Caco-2 (cell line): ENCODE measurements around the gene CLPSL1. TPM values are rescaled to one million over a fixed set of nuclear protein-coding genes. Genes with fewer than 3 reads are reported as not detected.

ENCODE experiments used
- BruUV-seq: library from RNA; stranded (reverse); fragments of 400-500 nt; replicated peaks from 2 replicates; lab custom pipeline; 2021; lab: Mats Ljungman, UMichigan
- CTCF ChIA-PET: fragments of 300-600 bp; sonication (Branson Sonifier 250); formaldehyde crosslinking; loops from one replicate; lab custom pipeline; 2022; ENCODE audit warnings: antibody characterized with exemption; lab: Charles Lee
- POLR2A ChIA-PET: fragments of 300-600 bp; sonication (Branson Sonifier 250); formaldehyde crosslinking; loops from one replicate; lab custom pipeline; 2022; ENCODE audit warnings: antibody characterized with exemption; lab: Charles Lee
- DNase-seq, 2 experiments: peaks; one replicate each; pipeline versions ENCODE4 v3.0.0 to v3.0.0-alpha.2; 2020 to 2022
- H3K27me3 ChIP-seq: replicated peaks from 2 replicates; pipeline ENCODE4 v1.6.0; 2011; ENCODE audit warnings: low read length; ENCODE audit not compliant: control insufficient read depth, insufficient read depth
- H3K36me3 ChIP-seq: 2 replicates; pipeline ENCODE4 v1.5.1; 2011; ENCODE audit warnings: low read length; ENCODE audit not compliant: control insufficient read depth, insufficient read depth
- H3K4me1 ChIP-seq: fragments of 250-450 bp; sonication (Bioruptor Pico); 2 replicates; pipeline ENCODE4 v1.5.1; 2020; ENCODE audit warnings: mild to moderate bottlenecking
- H3K4me3 ChIP-seq: 2 replicates; pipeline ENCODE4 v1.5.1; 2011; ENCODE audit warnings: low read depth, mild to moderate bottlenecking, control low read depth, low read length
- H3K9me3 ChIP-seq: fragments of 250-450 bp; sonication (Bioruptor Pico); 2 replicates; pipeline ENCODE4 v1.5.1; 2020; ENCODE audit warnings: mild to moderate bottlenecking, moderate library complexity
- H3K27ac Mint-ChIP-seq: one replicate; pipeline ENCODE4 v1.8.0; 2022; ENCODE audit warnings: mixed read lengths; ENCODE audit not compliant: unreplicated experiment
- H3K27me3 Mint-ChIP-seq: one replicate; pipeline ENCODE4 v1.8.0; 2022; ENCODE audit warnings: mixed read lengths; ENCODE audit not compliant: insufficient read depth, unreplicated experiment
- H3K36me3 Mint-ChIP-seq: one replicate; pipeline ENCODE4 v1.8.0; 2022; ENCODE audit warnings: mild to moderate bottlenecking, mixed read lengths; ENCODE audit not compliant: insufficient read depth, unreplicated experiment
- H3K4me1 Mint-ChIP-seq: one replicate; pipeline ENCODE4 v1.8.0; 2022; ENCODE audit warnings: low read depth, mixed read lengths; ENCODE audit not compliant: unreplicated experiment
- H3K4me3 Mint-ChIP-seq: one replicate; pipeline ENCODE4 v1.8.0; 2022; ENCODE audit warnings: mild to moderate bottlenecking, moderate library complexity, mixed read lengths; ENCODE audit not compliant: unreplicated experiment
- H3K9me3 Mint-ChIP-seq: one replicate; pipeline ENCODE4 v1.8.0; 2022; ENCODE audit warnings: mixed read lengths; ENCODE audit not compliant: unreplicated experiment
- intact Hi-C: fragments of 100-400 bp; cut with micrococcal nuclease; formaldehyde crosslinking; loops from one replicate; pipeline ENCODE4 v1.10.0; 2022; ENCODE audit not compliant: unreplicated experiment
- total RNA-seq: library from RNA; stranded (reverse); gene quantifications from 2 replicates; pipeline ENCODE4 v1.2.3, GENCODE V29; 2022
- TF ChIP-seq, protein P1 (sequence below), 2 experiments: fragments of 200-600 bp in 1 of 2; IDR thresholded peaks; 1 replicate in 1 of 2; 2 replicates in 1 of 2; pipeline versions ENCODE4 v1.5.1 to v1.8.0; 2011 to 2022; ENCODE audit warnings: antibody characterized with exemption in 1 of 2, control low read depth in 1 of 2, inconsistent platforms in 1 of 2, low read depth in 1 of 2, low read length in 1 of 2, mild to moderate bottlenecking in 1 of 2, moderate library complexity in 1 of 2; ENCODE audit not compliant: insufficient read depth in 1 of 2, severe bottlenecking in 1 of 2, unreplicated experiment in 1 of 2

Gene CLPSL1
- total RNA-seq, 1 experiment from 2014 or later: not detected

DNA sequence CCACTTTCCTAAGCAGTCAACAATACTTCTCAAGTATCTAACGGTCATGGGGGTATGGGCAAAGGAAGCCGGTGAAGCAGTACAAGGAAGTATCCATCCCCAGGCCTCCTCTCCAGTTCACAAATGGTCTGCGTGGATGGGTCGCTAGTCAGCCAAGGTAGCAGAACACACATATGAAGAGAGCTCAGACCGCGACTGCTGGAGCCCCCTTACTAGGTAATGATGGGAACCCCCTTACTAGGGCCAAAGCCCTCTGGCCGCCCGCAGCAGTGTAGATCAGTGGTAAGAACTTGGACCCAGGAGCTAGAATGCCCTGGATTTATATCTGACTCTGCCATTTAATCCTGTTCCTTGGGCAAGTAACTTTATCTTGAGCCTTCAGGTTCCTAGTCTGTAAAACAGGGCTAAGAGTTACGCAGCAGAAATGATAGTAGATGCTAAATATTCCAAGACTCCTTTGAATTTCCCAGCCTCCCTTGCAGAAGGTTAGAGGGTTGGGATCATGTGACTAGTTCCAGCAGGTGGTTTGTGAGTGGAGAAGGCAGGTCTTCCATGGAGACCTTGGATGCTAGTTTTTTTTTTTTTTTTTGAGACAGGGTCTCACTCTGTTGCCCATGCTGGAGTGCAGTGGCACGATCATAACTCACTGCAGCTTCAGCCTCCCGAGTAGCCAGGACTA is 6.6 kb upstream of the CLPSL1 start:
- CTCF ChIA-PET: no interaction called here
- no peak overlapping the region for H3K4me3 ChIP-seq
- Mint-ChIP-seq H3K9me3 (no peaks in the 10 kb centered on the region), H3K27ac (no peak overlapping the region), H3K4me3 (no peak overlapping the region), H3K4me1 (no peaks in the 10 kb centered on the region), H3K36me3 (no peaks in the 10 kb centered on the region), H3K27me3 (no peaks in the 10 kb centered on the region)
- TF ChIP-seq, protein P1, sequence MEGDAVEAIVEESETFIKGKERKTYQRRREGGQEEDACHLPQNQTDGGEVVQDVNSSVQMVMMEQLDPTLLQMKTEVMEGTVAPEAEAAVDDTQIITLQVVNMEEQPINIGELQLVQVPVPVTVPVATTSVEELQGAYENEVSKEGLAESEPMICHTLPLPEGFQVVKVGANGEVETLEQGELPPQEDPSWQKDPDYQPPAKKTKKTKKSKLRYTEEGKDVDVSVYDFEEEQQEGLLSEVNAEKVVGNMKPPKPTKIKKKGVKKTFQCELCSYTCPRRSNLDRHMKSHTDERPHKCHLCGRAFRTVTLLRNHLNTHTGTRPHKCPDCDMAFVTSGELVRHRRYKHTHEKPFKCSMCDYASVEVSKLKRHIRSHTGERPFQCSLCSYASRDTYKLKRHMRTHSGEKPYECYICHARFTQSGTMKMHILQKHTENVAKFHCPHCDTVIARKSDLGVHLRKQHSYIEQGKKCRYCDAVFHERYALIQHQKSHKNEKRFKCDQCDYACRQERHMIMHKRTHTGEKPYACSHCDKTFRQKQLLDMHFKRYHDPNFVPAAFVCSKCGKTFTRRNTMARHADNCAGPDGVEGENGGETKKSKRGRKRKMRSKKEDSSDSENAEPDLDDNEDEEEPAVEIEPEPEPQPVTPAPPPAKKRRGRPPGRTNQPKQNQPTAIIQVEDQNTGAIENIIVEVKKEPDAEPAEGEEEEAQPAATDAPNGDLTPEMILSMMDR (IDR thresholded peaks at IDR 0.05; ENCODE audit: insufficient read depth in 1 of 2, low read depth in 1 of 2, low read length in 1 of 2, severe bottlenecking in 1 of 2, unreplicated experiment in 1 of 2): no peak
- POLR2A ChIA-PET: no interaction called here
- DNase-seq: no peak
- no TSS peak for BruUV-seq
- H3K9me3 ChIP-seq: no peaks in the 10 kb centered on the region
- peaks cover 1% of the 10 kb centered on the region; the same call in 1 of the 2 replicates for H3K4me1 ChIP-seq
- intact Hi-C loops: no loop called here
- H3K36me3 ChIP-seq: no peaks in the 10 kb centered on the region
- no peaks in the 10 kb centered on the region for H3K27me3 ChIP-seq

DNA sequence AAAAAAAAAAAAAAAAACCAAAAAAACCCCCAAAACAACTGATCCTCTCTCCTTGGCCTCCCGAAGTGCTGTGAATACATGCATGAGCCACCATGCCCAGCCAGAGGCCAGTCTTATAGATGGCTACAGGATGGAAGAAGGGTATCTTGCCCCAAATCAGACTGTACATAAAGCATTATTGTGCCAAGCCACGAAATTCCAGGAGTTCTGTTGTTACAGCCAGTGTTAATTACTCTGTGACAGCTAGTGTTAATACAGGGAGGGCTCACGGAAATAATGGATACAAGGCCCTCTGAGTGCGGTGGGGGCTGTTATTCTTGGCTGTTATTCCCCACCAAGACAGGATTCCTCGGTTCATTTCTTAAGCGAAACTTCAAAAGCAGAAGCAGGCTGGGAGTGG is 5.8 kb upstream of the CLPSL1 start:
- TF ChIP-seq, protein P1 (IDR thresholded peaks at IDR 0.05; ENCODE audit: insufficient read depth in 1 of 2, low read depth in 1 of 2, low read length in 1 of 2, severe bottlenecking in 1 of 2, unreplicated experiment in 1 of 2): no peak
- H3K9me3 Mint-ChIP-seq: no peaks in the 10 kb centered on the region
- no TSS peak for BruUV-seq

GRCh38 chr6:35776364-35777215 is 4.2 kb upstream of the CLPSL1 start, which contains the start of gene CLPSL2:
CLPSL2 (plus strand) TSS chr6:35776598; CDS start chr6:35776619, 21 bp downstream.
- POLR2A ChIA-PET: no interaction called here
- peak within 1 kb of the TSS; percentile 53 for H3K4me3 ChIP-seq
- CTCF ChIA-PET: no interaction called here
- intact Hi-C loops: no loop called here
- TF ChIP-seq, protein P1 (IDR thresholded peaks at IDR 0.05; ENCODE audit: insufficient read depth in 1 of 2, low read depth in 1 of 2, low read length in 1 of 2, severe bottlenecking in 1 of 2, unreplicated experiment in 1 of 2): no peak
- peak; percentile 68 for DNase-seq
- no TSS peak for BruUV-seq
- Mint-ChIP-seq H3K9me3 (no peaks in the 10 kb centered on the region), H3K27me3 (no peaks in the 10 kb centered on the region), H3K4me1 (no peaks in the 10 kb centered on the region), H3K36me3 (no peaks in the 10 kb centered on the region), H3K27ac (peak within 1 kb of the TSS; percentile 82), H3K4me3 (peak within 1 kb of the TSS; percentile 81)
- no peaks in the 10 kb centered on the region for H3K9me3 ChIP-seq
- H3K36me3 ChIP-seq: no peaks in the 10 kb centered on the region
- H3K4me1 ChIP-seq: 0 out of 2 replicates have a peak, but pooled peaks cover 4% of the 10 kb centered on the region
- no peaks in the 10 kb centered on the region for H3K27me3 ChIP-seq

More for the DNA sequence above, 5.8 kb upstream of the CLPSL1 start:
- H3K27ac Mint-ChIP-seq: no peak overlapping the region
- H3K27me3 Mint-ChIP-seq: no peaks in the 10 kb centered on the region
- intact Hi-C loops: no loop called here
- no peak overlapping the region for H3K4me3 Mint-ChIP-seq
- no peak for DNase-seq
- H3K4me1 Mint-ChIP-seq: no peaks in the 10 kb centered on the region
- Histone ChIP-seq H3K4me1 (0 out of 2 replicates have a peak, but pooled peaks cover 4% of the 10 kb centered on the region), H3K27me3 (no peaks in the 10 kb centered on the region), H3K36me3 (no peaks in the 10 kb centered on the region), H3K4me3 (no peak overlapping the region), H3K9me3 (no peaks in the 10 kb centered on the region)
- POLR2A ChIA-PET: no interaction called here
- CTCF ChIA-PET: no interaction called here
- H3K36me3 Mint-ChIP-seq: no peaks in the 10 kb centered on the region
